Neuronal stem cell (in vitro differentiated cells): ENCODE data around the gene MYO5A.

Source experiments
- DNase-seq: peaks from one replicate; pipeline ENCODE4 v3.0.0-alpha.2; 2013; ENCODE audit warnings: low spot score
- H2AFZ ChIP-seq: one replicate; pipeline ENCODE4 v1.6.1; 2013; ENCODE audit warnings: mild to moderate bottlenecking, low read length, inconsistent platforms
- H2AK5ac ChIP-seq: 2 replicates; pipeline ENCODE4 v1.6.1; 2013; ENCODE audit warnings: low read depth, mild to moderate bottlenecking, inconsistent platforms, low read length, moderate library complexity, mixed read lengths
- H2BK120ac ChIP-seq: 2 replicates; pipeline ENCODE4 v1.6.1; 2013; ENCODE audit warnings: low read depth, mild to moderate bottlenecking, inconsistent platforms, low read length, moderate library complexity, mixed read lengths
- H2BK12ac ChIP-seq: one replicate; pipeline ENCODE4 v1.6.1; 2013; ENCODE audit warnings: low read length, inconsistent platforms
- H2BK15ac ChIP-seq: 2 replicates; pipeline ENCODE4 v1.6.1; 2013; ENCODE audit warnings: mild to moderate bottlenecking, low read length, inconsistent platforms, mixed read lengths
- H2BK5ac ChIP-seq: one replicate; pipeline ENCODE4 v1.6.1; 2013; ENCODE audit warnings: inconsistent platforms, mild to moderate bottlenecking, low read length, moderate library complexity
- H3K14ac ChIP-seq: one replicate; pipeline ENCODE4 v1.6.1; 2013; ENCODE audit warnings: low read length, inconsistent platforms
- H3K18ac ChIP-seq: 2 replicates; pipeline ENCODE4 v1.6.1; 2013; ENCODE audit warnings: low read length, inconsistent platforms
- H3K23ac ChIP-seq: 2 replicates; pipeline ENCODE4 v1.6.1; 2013; ENCODE audit warnings: low read depth, mild to moderate bottlenecking, mixed read lengths, low read length, inconsistent platforms; ENCODE audit not compliant: poor library complexity
- H3K27ac ChIP-seq: replicated peaks from 3 replicates; pipeline ENCODE4 v1.5.1; 2013; ENCODE audit warnings: low read length, inconsistent platforms
- H3K27me3 ChIP-seq, 3 experiments: 2 replicates each; pipeline ENCODE4 v1.6.1; 2013; ENCODE audit warnings: low read length in 3 of 3, mild to moderate bottlenecking in 2 of 3, inconsistent platforms in 1 of 3, low read depth in 1 of 3, mixed read lengths in 1 of 3, moderate library complexity in 1 of 3; ENCODE audit not compliant: control insufficient read depth in 3 of 3, insufficient read depth in 3 of 3
- H3K36me3 ChIP-seq, 2 donors: replicated peaks in 1 of 2; 2 replicates each; pipeline ENCODE4 v1.6.1; 2013; ENCODE audit warnings: low read length in 2 of 2; ENCODE audit not compliant: control insufficient read depth in 2 of 2, insufficient read depth in 2 of 2
- H3K4ac ChIP-seq: 2 replicates; pipeline ENCODE4 v1.6.1; 2013; ENCODE audit warnings: inconsistent platforms, mild to moderate bottlenecking, low read length, moderate library complexity
- H3K4me1 ChIP-seq, 2 donors: 1 replicate in 1 of 2; 2 replicates in 1 of 2; pipeline ENCODE4 v1.6.1; 2013; ENCODE audit warnings: low read length in 2 of 2, low read depth in 1 of 2; ENCODE audit not compliant: control insufficient read depth in 2 of 2, insufficient read depth in 1 of 2
- H3K4me2 ChIP-seq: one replicate; pipeline ENCODE4 v1.6.1; 2013; ENCODE audit warnings: mild to moderate bottlenecking, low read length, inconsistent platforms; ENCODE audit not compliant: insufficient read depth, poor library complexity, severe bottlenecking
- H3K4me3 ChIP-seq, 2 donors: 2 replicates each; pipeline ENCODE4 v1.5.1; 2013; ENCODE audit warnings: low read length in 2 of 2, mild to moderate bottlenecking in 2 of 2, inconsistent platforms in 1 of 2, moderate library complexity in 1 of 2
- H3K79me1 ChIP-seq: one replicate; pipeline ENCODE4 v1.6.1; 2013; ENCODE audit warnings: low read depth, mild to moderate bottlenecking, inconsistent platforms, low read length, moderate library complexity
- H3K9ac ChIP-seq: one replicate; pipeline ENCODE4 v1.6.1; 2013; ENCODE audit warnings: mild to moderate bottlenecking, low read depth, low read length, inconsistent platforms; ENCODE audit not compliant: poor library complexity
- H3K9me3 ChIP-seq, 2 donors: replicated peaks in 1 of 2; 2 replicates each; pipeline versions ENCODE3 to v1.6.1; 2013; ENCODE audit warnings: low read length in 2 of 2, mild to moderate bottlenecking in 2 of 2, inconsistent platforms in 1 of 2, low read depth in 1 of 2, mixed read lengths in 1 of 2, moderate library complexity in 1 of 2; ENCODE audit not compliant: control insufficient read depth in 2 of 2, insufficient read depth in 1 of 2
- H4K8ac ChIP-seq: one replicate; pipeline ENCODE4 v1.6.1; 2013; ENCODE audit warnings: low read depth, mild to moderate bottlenecking, inconsistent platforms, low read length, moderate library complexity
- H4K91ac ChIP-seq: one replicate; pipeline ENCODE4 v1.6.1; 2013; ENCODE audit warnings: low read length, low read depth, mild to moderate bottlenecking, inconsistent platforms; ENCODE audit not compliant: poor library complexity
- WGBS, 2 donors: extraction: QIAGEN DNeasy Blood & Tissue Kit; methylation state at CpG; one replicate each; pipeline ENCODE4 v1.1.7; 2013; ENCODE audit warnings: missing lambda C conversion rate in 2 of 2, mixed read lengths in 1 of 2; ENCODE audit not compliant: insufficient read length in 2 of 2, insufficient replicate concordance in 1 of 2; ENCODE audit errors: extremely low coverage in 2 of 2; 5-methylcytosine and 5-hydroxymethylcytosine counted together

MYO5A gene

GRCh38 chr15:52524223-52525136, 4.2 kb downstream of the MYO5A start:
- H3K18ac ChIP-seq = no peak overlapping the region
- no peak overlapping the region for H3K23ac ChIP-seq
- no peak overlapping the region for H3K4ac ChIP-seq
- no peak overlapping the region for H3K9ac ChIP-seq
- H3K27ac ChIP-seq = no peak overlapping the region
- H2BK15ac ChIP-seq = no peak overlapping the region
- H3K14ac ChIP-seq = no peak overlapping the region
- no peaks in the 10 kb centered on the region for H3K36me3 ChIP-seq
- no peak overlapping the region for H2BK120ac ChIP-seq
- H4K8ac ChIP-seq = no peak overlapping the region
- H4K91ac ChIP-seq = no peak overlapping the region
- H3K9me3 ChIP-seq = no peaks in the 10 kb centered on the region
- DNase-seq = no peak
- peaks cover 3 to 5% of the 10 kb centered on the region in 2 donors for H3K4me1 ChIP-seq
- H2AK5ac ChIP-seq = no peak overlapping the region
- H3K79me1 ChIP-seq = peaks cover 1% of the 10 kb centered on the region
- peaks cover 0 to 2% (median under 1%) of the 10 kb centered on the region in 3 experiments for H3K27me3 ChIP-seq
- WGBS, 2 donors = no CpG with 5 or more reads among the region's 4 CpGs
- H3K4me3 ChIP-seq = no peak overlapping the region
- H2AFZ ChIP-seq = no peak overlapping the region
- no peak overlapping the region for H2BK5ac ChIP-seq
- H3K4me2 ChIP-seq = no peak overlapping the region
- no peak overlapping the region for H2BK12ac ChIP-seq

GRCh38 chr15:52523647-52524046, 5.0 kb downstream of the MYO5A start:
- Histone ChIP-seq H3K4me3 (no peak overlapping the region), H2BK15ac (no peak overlapping the region), H3K18ac (no peak overlapping the region), H3K79me1 (peaks cover 1% of the 10 kb centered on the region), H3K9ac (no peak overlapping the region), H2BK5ac (no peak overlapping the region), H3K36me3 (no peaks in the 10 kb centered on the region), H2AK5ac (no peak overlapping the region), H2AFZ (no peak overlapping the region), H4K91ac (no peak overlapping the region), H3K23ac (no peak overlapping the region), H3K9me3 (no peaks in the 10 kb centered on the region), H3K27me3 (no peaks in the 10 kb centered on the region), H3K27ac (no peak overlapping the region), H4K8ac (no peak overlapping the region), H3K4me2 (no peak overlapping the region), H3K4me1 (peaks cover 3 to 5% of the 10 kb centered on the region in 2 donors), H2BK120ac (no peak overlapping the region), H3K4ac (no peak overlapping the region), H3K14ac (no peak overlapping the region), H2BK12ac (no peak overlapping the region)
- DNase-seq = no peak
- no CpG with 5 or more reads among the region's 5 CpGs for WGBS, 2 donors

- peaks cover 3 to 5% of the 10 kb centered on the region in 2 donors for H3K4me1 ChIP-seq
- H3K4ac ChIP-seq = no peak overlapping the region
- H2AFZ ChIP-seq = no peak overlapping the region
- no peaks in the 10 kb centered on the region for H3K27me3 ChIP-seq
- no peak overlapping the region for H2AK5ac ChIP-seq
- DNase-seq = no peak
- no peak overlapping the region for H2BK12ac ChIP-seq
- H2BK15ac ChIP-seq = no peak overlapping the region
- H3K4me2 ChIP-seq = no peak overlapping the region
- no peaks in the 10 kb centered on the region for H3K9me3 ChIP-seq
- no peak overlapping the region for H4K8ac ChIP-seq
- no peak overlapping the region for H3K18ac ChIP-seq
- H3K36me3 ChIP-seq = no peaks in the 10 kb centered on the region
- no peak overlapping the region for H3K27ac ChIP-seq
- no peak overlapping the region for H2BK5ac ChIP-seq
- H2BK120ac ChIP-seq = no peak overlapping the region
- no peak overlapping the region for H3K4me3 ChIP-seq
- no peak overlapping the region for H3K23ac ChIP-seq
- no CpG with 5 or more reads among the region's 3 CpGs for WGBS, 2 donors
- H3K14ac ChIP-seq = no peak overlapping the region
- no peak overlapping the region for H4K91ac ChIP-seq
- H3K9ac ChIP-seq = no peak overlapping the region
- H3K79me1 ChIP-seq = peaks cover 1% of the 10 kb centered on the region
Measured at GRCh38 chr15:52523192-52523591, 5.5 kb downstream of the MYO5A start.

GRCh38 chr15:52521682-52522081, 7.0 kb downstream of the MYO5A start:
- Histone ChIP-seq H2BK5ac (no peak overlapping the region), H2BK12ac (no peak overlapping the region), H3K4ac (no peak overlapping the region), H3K27ac (no peak overlapping the region), H2AK5ac (no peak overlapping the region), H3K9me3 (no peaks in the 10 kb centered on the region), H4K8ac (no peak overlapping the region), H3K9ac (no peak overlapping the region), H3K4me1 (peaks cover 0 to 5% of the 10 kb centered on the region in 2 donors), H3K18ac (no peak overlapping the region), H2BK120ac (no peak overlapping the region), H3K23ac (no peak overlapping the region), H3K14ac (no peak overlapping the region), H4K91ac (no peak overlapping the region), H3K27me3 (no peaks in the 10 kb centered on the region), H3K4me2 (no peak overlapping the region), H3K36me3 (no peaks in the 10 kb centered on the region), H3K4me3 (no peak overlapping the region), H2AFZ (no peak overlapping the region), H2BK15ac (no peak overlapping the region), H3K79me1 (no peaks in the 10 kb centered on the region)
- no CpG with 5 or more reads among the region's 3 CpGs for WGBS, 2 donors
- no peak for DNase-seq
